Colonic mucosa (tissue), 4 donors: ENCODE measurements around the gene ZDHHC20. TPM values are rescaled to one million over a fixed set of nuclear protein-coding genes. Genes with fewer than 3 reads are reported as not detected.

Source experiments
- DNase-seq: peaks from one replicate; pipeline ENCODE4 v3.0.0-alpha.2; 2020
- H3K27ac ChIP-seq: fragments of 200-600 bp; one replicate; pipeline ENCODE4 v1.8.0; 2021
- H3K27me3 ChIP-seq: fragments of 200-600 bp; one replicate; pipeline ENCODE4 v1.8.0; 2021
- H3K36me3 ChIP-seq: fragments of 200-600 bp; one replicate; pipeline ENCODE4 v1.8.0; 2021
- H3K4me1 ChIP-seq: fragments of 200-600 bp; one replicate; pipeline ENCODE4 v1.8.0; 2021; ENCODE audit warnings: mild to moderate bottlenecking
- H3K4me3 ChIP-seq: fragments of 200-600 bp; one replicate; pipeline ENCODE4 v1.8.0; 2021
- H3K9ac ChIP-seq, 2 donors: one replicate each; pipeline ENCODE4 v1.7.0; 2013; ENCODE audit warnings: control low read depth in 2 of 2, low read depth in 2 of 2, low read length in 2 of 2
- H3K9me3 ChIP-seq: fragments of 200-600 bp; one replicate; pipeline ENCODE4 v1.8.0; 2021
- intact Hi-C: fragments of 100-400 bp; cut with DNase I; formaldehyde crosslinking; loops from one replicate; pipeline ENCODE4 v1.14.1; 2022
- total RNA-seq, 2 donors: library from RNA; stranded (reverse); fragmentation: NEBNext Ultra II Directional in 1 of 2; extraction: Animal tissue kit (Norgen Biotek cat#: 25700) in 1 of 2; gene quantifications; one replicate each; pipeline ENCODE4 v1.2.1, GENCODE V29; 2021
- TF ChIP-seq, protein P1 (sequence below): fragments of 200-600 bp; IDR thresholded peaks from one replicate; pipeline ENCODE4 v1.8.0; 2022; ENCODE audit warnings: antibody characterized with exemption, mild to moderate bottlenecking
- donor health status: healthy.
- donor health status: DM: no; HTN: no; CAD: no.
- donor health status: DM: no; HTN: no; CAD: no.

ZDHHC20 gene
- total RNA-seq, 2 donors from 2014 or later = 74.0 to 111 TPM

DNA sequence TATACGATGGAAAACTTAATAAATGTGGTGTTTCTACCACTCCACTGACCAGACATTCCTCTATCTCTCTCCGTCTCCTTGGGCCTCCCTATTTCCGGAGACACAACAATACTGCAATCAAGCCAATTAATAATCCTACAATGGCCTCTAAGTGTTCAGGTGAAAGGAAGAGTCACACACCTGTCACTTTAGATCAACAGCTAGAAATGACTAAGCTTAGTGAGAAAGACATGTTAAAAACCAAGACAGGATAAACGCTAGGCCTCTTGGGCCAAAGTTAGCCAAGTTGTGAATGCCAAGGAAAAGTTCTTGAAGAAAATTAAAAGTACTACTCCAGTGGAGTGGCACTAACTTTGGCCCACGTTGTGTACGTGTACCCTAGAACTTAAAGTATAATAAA, 22.5 kb downstream of the ZDHHC20 start:
- no peak overlapping the region for H3K9ac ChIP-seq
- TF ChIP-seq, protein P1, sequence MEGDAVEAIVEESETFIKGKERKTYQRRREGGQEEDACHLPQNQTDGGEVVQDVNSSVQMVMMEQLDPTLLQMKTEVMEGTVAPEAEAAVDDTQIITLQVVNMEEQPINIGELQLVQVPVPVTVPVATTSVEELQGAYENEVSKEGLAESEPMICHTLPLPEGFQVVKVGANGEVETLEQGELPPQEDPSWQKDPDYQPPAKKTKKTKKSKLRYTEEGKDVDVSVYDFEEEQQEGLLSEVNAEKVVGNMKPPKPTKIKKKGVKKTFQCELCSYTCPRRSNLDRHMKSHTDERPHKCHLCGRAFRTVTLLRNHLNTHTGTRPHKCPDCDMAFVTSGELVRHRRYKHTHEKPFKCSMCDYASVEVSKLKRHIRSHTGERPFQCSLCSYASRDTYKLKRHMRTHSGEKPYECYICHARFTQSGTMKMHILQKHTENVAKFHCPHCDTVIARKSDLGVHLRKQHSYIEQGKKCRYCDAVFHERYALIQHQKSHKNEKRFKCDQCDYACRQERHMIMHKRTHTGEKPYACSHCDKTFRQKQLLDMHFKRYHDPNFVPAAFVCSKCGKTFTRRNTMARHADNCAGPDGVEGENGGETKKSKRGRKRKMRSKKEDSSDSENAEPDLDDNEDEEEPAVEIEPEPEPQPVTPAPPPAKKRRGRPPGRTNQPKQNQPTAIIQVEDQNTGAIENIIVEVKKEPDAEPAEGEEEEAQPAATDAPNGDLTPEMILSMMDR = no peak
- H3K27ac ChIP-seq = peak overlapping the region; percentile 54
- no peak overlapping the region for H3K4me3 ChIP-seq
- no peaks in the 10 kb centered on the region for H3K9me3 ChIP-seq
- H3K4me1 ChIP-seq = no peaks in the 10 kb centered on the region
- no peaks in the 10 kb centered on the region for H3K27me3 ChIP-seq
- intact Hi-C loops = no loop called here
- no peak for DNase-seq
- no peaks in the 10 kb centered on the region for H3K36me3 ChIP-seq

DNA sequence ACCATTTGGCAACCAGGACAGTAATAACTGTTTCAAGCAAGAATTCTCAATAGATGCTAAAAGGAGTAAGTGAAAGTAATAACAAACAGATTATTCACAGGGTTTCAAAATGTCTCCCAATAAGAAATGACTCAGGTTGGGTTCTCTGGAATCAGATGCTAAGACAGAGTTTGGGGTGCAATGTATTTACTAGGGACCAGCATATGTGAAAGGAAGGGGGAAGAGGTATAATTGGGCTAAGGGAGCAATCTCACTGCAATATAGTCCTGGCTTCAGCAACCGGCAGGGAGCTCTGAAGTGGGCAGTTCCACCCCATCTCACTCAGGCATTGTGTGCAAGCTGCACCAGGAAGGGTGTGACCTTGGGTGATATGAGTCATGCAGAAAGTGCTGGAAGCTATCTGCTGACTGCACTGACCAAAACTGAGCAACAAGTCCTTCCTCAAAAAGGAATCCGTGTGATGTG, 23.4 kb downstream of the ZDHHC20 start:
- Histone ChIP-seq H3K9ac (no peak overlapping the region), H3K27me3 (no peaks in the 10 kb centered on the region), H3K36me3 (no peaks in the 10 kb centered on the region), H3K4me1 (no peaks in the 10 kb centered on the region), H3K27ac (peak overlapping the region; percentile 54), H3K9me3 (no peaks in the 10 kb centered on the region), H3K4me3 (no peak overlapping the region)
- TF ChIP-seq, protein P1 = no peak
- peak; percentile 64 for DNase-seq
- intact Hi-C loops = no loop called here

DNA sequence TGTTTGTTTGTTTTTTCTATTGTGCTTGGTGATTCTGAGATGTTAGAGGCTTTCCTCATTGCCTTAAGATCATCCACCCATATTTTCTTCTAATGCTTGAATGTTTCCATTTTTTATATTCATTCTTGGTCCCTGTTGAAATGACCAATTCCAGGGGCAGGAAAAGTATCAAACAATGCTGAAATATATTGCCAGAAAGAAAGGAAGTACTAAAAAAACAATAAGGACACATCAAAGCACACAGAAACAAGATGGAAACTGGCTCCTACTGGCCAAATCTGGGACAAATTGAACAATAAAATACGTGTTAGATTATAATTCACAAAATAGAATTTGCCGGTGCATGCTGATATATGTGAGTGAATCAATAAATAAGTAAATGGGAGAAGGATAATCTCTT, 23.9 kb downstream of the ZDHHC20 start:
- no peak for DNase-seq
- Histone ChIP-seq H3K27me3 (no peaks in the 10 kb centered on the region), H3K27ac (peak overlapping the region; percentile 54), H3K9ac (no peak overlapping the region), H3K4me3 (no peak overlapping the region), H3K4me1 (no peaks in the 10 kb centered on the region), H3K36me3 (no peaks in the 10 kb centered on the region), H3K9me3 (no peaks in the 10 kb centered on the region)
- intact Hi-C loops = no loop called here
- TF ChIP-seq, protein P1 = no peak

DNA sequence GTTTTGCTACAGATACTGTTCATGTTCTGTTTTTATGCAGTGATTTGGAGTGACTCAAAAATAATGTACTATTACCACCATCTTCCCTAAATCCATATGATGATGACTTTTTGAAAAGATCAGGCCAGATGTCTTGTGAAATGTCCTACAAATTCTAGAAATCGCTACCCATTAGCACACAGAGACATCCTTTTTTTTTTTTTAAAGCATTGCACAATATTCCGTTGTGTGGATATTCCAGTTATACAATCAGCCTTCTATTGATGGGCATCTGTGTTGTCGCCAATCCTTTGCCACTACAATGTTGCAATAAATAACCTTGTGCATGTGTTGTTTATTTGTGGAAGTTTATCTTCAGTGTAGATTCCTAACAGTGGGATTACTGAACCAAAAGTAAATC, 24.5 kb downstream of the ZDHHC20 start:
- H3K4me3 ChIP-seq = no peak overlapping the region
- no peaks in the 10 kb centered on the region for H3K4me1 ChIP-seq
- no peaks in the 10 kb centered on the region for H3K9me3 ChIP-seq
- no peaks in the 10 kb centered on the region for H3K36me3 ChIP-seq
- intact Hi-C loops = no loop called here
- TF ChIP-seq, protein P1 = no peak
- H3K27me3 ChIP-seq = no peaks in the 10 kb centered on the region
- DNase-seq = no peak
- no peak overlapping the region for H3K9ac ChIP-seq
- H3K27ac ChIP-seq = no peak overlapping the region

DNA sequence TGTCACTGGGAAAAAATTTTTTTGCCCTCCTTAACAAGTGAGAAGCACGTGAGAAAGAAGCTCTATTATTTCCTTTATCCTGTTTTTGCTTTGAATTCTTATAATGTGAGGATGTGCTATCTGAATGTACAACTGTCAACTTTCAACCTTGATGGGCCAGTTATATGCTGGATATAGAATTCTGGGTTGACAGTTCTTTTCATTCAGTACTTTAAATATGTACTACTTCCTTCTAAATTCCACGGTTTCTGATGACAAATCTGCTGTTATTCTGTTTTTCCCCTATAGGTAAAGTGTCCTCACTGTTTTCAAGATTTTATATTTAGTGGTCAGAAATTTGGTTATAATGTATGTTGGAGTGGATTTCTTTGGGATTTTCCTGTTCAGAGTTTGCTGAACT, 29.9 kb downstream of the ZDHHC20 start:
- Histone ChIP-seq H3K27me3 (no peaks in the 10 kb centered on the region), H3K9ac (no peak overlapping the region), H3K4me3 (no peak overlapping the region), H3K9me3 (no peaks in the 10 kb centered on the region), H3K4me1 (no peaks in the 10 kb centered on the region), H3K36me3 (no peaks in the 10 kb centered on the region), H3K27ac (no peak overlapping the region)
- intact Hi-C loops = no loop called here
- no peak for DNase-seq
- TF ChIP-seq, protein P1 = no peak

DNA sequence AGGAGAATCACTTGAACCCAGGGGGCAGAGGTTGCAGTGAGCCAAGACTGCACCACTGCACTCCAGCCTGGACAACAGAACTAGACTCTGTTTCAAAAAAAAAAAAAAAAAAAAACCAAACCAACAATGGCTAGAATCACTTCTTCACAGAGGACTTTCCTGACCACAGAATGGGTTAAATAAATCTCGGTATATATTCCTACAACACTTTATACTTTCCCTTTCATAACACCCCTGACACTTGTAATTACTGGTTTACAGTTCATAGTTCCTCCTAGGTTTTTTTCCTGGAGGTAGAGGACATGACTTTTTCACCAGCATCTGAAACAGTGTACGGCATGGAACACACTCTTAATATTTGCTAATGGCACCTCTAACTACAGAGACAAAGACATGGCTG, 31.4 kb downstream of the ZDHHC20 start:
- H3K27me3 ChIP-seq = no peaks in the 10 kb centered on the region
- intact Hi-C loops = no loop called here
- H3K4me1 ChIP-seq = no peaks in the 10 kb centered on the region
- H3K9me3 ChIP-seq = no peaks in the 10 kb centered on the region
- no peak overlapping the region for H3K27ac ChIP-seq
- H3K4me3 ChIP-seq = no peak overlapping the region
- H3K36me3 ChIP-seq = no peaks in the 10 kb centered on the region
- H3K9ac ChIP-seq = no peak overlapping the region
- TF ChIP-seq, protein P1 = no peak
- DNase-seq = no peak
